Natural killer cell (primary cell): ENCODE measurements around the gene TMEM269. TPM values are rescaled to one million over a fixed set of nuclear protein-coding genes. Genes with fewer than 3 reads are reported as not detected.

Experiments
- ATAC-seq, 3 donors: fragments of 150-1000 bp in 2 of 3; fragments of 200-7000 bp in 1 of 3; cut with Tn5 transposase; 1 replicate in 1 of 3; 2 replicates in 2 of 3; pipeline ENCODE4 v1.10.0; 2021; ENCODE audit warnings: mild to moderate bottlenecking in 2 of 3, moderate library complexity in 2 of 3
- DNase-seq, 2 donors: peaks; one replicate each; pipeline versions ENCODE4 v3.0.0 to v3.0.0-alpha.2; 2013 to 2021; ENCODE audit warnings: mixed read lengths in 1 of 2
- H3K27ac ChIP-seq: one replicate; pipeline ENCODE4 v1.5.1; 2013; ENCODE audit warnings: mild to moderate bottlenecking, low read length
- H3K27me3 ChIP-seq: one replicate; pipeline ENCODE4 v1.6.1; 2013; ENCODE audit warnings: low read length; ENCODE audit not compliant: control insufficient read depth, insufficient read depth
- H3K36me3 ChIP-seq: one replicate; pipeline ENCODE4 v1.6.1; 2013; ENCODE audit warnings: low read length; ENCODE audit not compliant: control insufficient read depth, insufficient read depth
- H3K4me1 ChIP-seq: one replicate; pipeline ENCODE4 v1.6.1; 2013; ENCODE audit warnings: low read length; ENCODE audit not compliant: control insufficient read depth, insufficient read depth
- H3K4me3 ChIP-seq: one replicate; pipeline ENCODE4 v1.5.1; 2013; ENCODE audit warnings: low read length
- H3K9me3 ChIP-seq: one replicate; pipeline ENCODE4 v1.6.1; 2013; ENCODE audit warnings: low read length; ENCODE audit not compliant: control insufficient read depth, insufficient read depth
- H3K27ac Mint-ChIP-seq, 2 donors: one replicate each; pipeline ENCODE4 v1.8.0; 2022; ENCODE audit warnings: mild to moderate bottlenecking in 2 of 2, mixed read lengths in 2 of 2, moderate library complexity in 1 of 2
- H3K27me3 Mint-ChIP-seq, 2 donors: one replicate each; pipeline ENCODE4 v1.8.0; 2022; ENCODE audit warnings: low read depth in 2 of 2, mixed read lengths in 2 of 2
- H3K36me3 Mint-ChIP-seq: one replicate; pipeline ENCODE4 v1.8.0; 2022; ENCODE audit warnings: mixed read lengths
- H3K4me1 Mint-ChIP-seq, 2 donors: one replicate each; pipeline ENCODE4 v1.8.0; 2022; ENCODE audit warnings: mixed read lengths in 2 of 2
- H3K4me3 Mint-ChIP-seq: one replicate; pipeline ENCODE4 v1.8.0; 2022; ENCODE audit warnings: mild to moderate bottlenecking, moderate library complexity, mixed read lengths
- H3K9me3 Mint-ChIP-seq, 2 donors: one replicate each; pipeline ENCODE4 v1.8.0; 2022; ENCODE audit warnings: mixed read lengths in 2 of 2
- WGBS: methylation state at CpG from one replicate; pipeline ENCODE4 v1.1.7; 2013; ENCODE audit warnings: missing lambda C conversion rate; ENCODE audit not compliant: insufficient coverage; 5-methylcytosine and 5-hydroxymethylcytosine counted together
- intact Hi-C: fragments of 100-400 bp; cut with micrococcal nuclease; formaldehyde crosslinking; loops from one replicate; pipeline ENCODE4 v1.14.2; 2022
- total RNA-seq, 4 donors: library from RNA; stranded (reverse); fragments of 120-200 nt in 1 of 4; gene quantifications; one replicate each; pipeline versions ENCODE4 v1.2.3 to v1.2.4, GENCODE V29; 2013 to 2022
- TF ChIP-seq, protein P1 (sequence below): fragments of 200-600 bp; IDR thresholded peaks from one replicate; pipeline ENCODE4 v1.8.0; 2022; ENCODE audit warnings: antibody characterized with exemption

The TMEM269 gene
- total RNA-seq, 3 donors from 2014 or later (not counting 1 experiment from before 2014, with no cell fraction given): 0.18 to 1.4 (median 0.33) TPM

DNA sequence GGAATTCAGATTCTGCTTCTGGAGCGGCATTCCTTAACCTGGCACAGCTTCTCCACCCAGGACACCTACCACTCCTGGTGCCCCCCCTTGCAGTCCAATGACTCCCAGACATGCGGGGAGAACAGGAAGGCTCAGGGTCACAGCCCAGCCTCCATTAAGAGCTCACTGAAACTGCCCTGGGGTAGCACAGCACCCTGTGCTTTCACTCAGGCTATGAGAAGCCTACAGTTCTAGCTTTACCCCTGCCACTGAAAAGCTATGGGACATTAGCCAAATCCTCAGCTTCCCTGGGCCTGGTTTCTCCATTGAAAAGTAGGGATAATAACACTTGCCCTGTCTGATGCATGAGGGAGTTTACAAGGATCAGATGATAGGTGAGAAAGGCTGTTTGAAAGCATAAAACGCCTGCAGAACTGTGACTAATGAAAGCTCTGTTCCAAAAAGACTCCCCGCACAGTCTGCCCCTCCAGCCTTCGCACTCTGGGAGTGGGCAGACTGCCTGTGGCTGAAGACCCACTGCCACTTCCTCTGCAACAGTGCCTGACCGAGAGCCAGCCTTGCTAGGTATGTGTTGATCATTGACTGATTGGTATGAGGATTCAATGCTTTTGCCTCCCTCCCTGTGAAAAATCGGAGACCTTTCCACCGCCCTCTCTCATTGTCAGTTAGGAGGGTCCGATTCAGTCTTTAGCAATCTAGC, 42.0 kb upstream of the TMEM269 start:
- intact Hi-C loops: no loop called here

DNA sequence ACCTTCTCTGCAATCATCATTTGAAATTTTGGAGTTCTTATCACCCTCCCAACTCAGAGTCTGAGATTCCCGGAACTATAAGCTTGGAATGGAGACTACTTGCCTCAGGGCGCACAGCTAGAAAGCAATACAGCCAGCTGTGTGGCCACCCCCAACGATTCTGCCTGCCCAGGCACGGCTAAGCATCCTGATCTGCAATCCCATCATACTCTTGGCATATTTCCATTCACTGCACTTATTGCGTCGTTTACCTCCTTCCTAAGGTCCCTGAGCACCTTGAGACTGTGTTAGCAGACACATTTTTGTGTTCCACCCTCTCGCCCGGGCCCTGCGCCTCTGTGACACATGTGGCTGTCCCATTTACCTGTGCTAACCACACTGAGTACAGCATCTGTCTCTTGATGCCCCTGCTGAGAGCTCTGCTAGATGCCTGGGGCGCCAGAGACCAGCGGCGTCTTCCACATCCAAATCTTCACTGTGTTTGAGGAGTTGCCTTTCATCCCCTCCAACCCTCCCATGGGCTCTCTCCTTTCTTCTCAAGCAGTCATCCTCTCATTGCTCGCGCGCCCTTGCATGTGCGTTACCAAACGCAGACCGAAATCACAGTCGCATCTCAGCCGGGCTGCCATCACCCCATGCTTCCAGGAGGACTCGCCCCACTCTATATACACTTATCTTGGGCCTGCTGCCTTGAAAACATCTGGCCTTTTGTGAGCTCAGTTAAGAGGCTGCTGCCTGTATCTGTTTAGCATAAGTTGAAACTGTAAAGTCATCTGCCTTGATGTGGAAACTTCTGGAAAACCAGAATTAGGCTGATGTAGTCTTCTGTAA, 41.3 kb upstream of the TMEM269 start:
- no peak overlapping the region for H3K4me3 Mint-ChIP-seq
- intact Hi-C loops: no loop called here
- H3K4me1 Mint-ChIP-seq: no peaks in the 10 kb centered on the region
- no peaks in the 10 kb centered on the region for H3K27me3 ChIP-seq
- peaks cover 13% of the 10 kb centered on the region for H3K36me3 ChIP-seq
- no peaks in the 10 kb centered on the region for H3K9me3 ChIP-seq
- no peak for ATAC-seq
- no peaks in the 10 kb centered on the region for H3K4me1 ChIP-seq
- no peak for DNase-seq
- no peak overlapping the region for H3K27ac ChIP-seq
- WGBS: 84% methylated on average over 21 of the region's 21 CpGs
- no peak overlapping the region for H3K4me3 ChIP-seq
- H3K27me3 Mint-ChIP-seq: no peaks in the 10 kb centered on the region
- TF ChIP-seq, protein P1, sequence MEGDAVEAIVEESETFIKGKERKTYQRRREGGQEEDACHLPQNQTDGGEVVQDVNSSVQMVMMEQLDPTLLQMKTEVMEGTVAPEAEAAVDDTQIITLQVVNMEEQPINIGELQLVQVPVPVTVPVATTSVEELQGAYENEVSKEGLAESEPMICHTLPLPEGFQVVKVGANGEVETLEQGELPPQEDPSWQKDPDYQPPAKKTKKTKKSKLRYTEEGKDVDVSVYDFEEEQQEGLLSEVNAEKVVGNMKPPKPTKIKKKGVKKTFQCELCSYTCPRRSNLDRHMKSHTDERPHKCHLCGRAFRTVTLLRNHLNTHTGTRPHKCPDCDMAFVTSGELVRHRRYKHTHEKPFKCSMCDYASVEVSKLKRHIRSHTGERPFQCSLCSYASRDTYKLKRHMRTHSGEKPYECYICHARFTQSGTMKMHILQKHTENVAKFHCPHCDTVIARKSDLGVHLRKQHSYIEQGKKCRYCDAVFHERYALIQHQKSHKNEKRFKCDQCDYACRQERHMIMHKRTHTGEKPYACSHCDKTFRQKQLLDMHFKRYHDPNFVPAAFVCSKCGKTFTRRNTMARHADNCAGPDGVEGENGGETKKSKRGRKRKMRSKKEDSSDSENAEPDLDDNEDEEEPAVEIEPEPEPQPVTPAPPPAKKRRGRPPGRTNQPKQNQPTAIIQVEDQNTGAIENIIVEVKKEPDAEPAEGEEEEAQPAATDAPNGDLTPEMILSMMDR: no peak
- no peaks in the 10 kb centered on the region for H3K9me3 Mint-ChIP-seq
- no peaks in the 10 kb centered on the region for H3K36me3 Mint-ChIP-seq
- no peak overlapping the region for H3K27ac Mint-ChIP-seq

More for the DNA sequence above, 42.0 kb upstream of the TMEM269 start:
- H3K9me3 ChIP-seq: no peaks in the 10 kb centered on the region
- DNase-seq: no peak
- 88% methylated on average over 9 of the region's 9 CpGs for WGBS
- H3K4me1 Mint-ChIP-seq: no peaks in the 10 kb centered on the region
- H3K36me3 Mint-ChIP-seq: no peaks in the 10 kb centered on the region
- TF ChIP-seq, protein P1: no peak
- no peak for ATAC-seq
- no peaks in the 10 kb centered on the region for H3K4me1 ChIP-seq
- no peaks in the 10 kb centered on the region for H3K27me3 Mint-ChIP-seq
- H3K27ac ChIP-seq: no peak overlapping the region
- peaks cover 8% of the 10 kb centered on the region for H3K36me3 ChIP-seq
- no peak overlapping the region for H3K27ac Mint-ChIP-seq
- H3K4me3 ChIP-seq: no peak overlapping the region
- H3K27me3 ChIP-seq: no peaks in the 10 kb centered on the region
- no peaks in the 10 kb centered on the region for H3K9me3 Mint-ChIP-seq
- H3K4me3 Mint-ChIP-seq: no peak overlapping the region

DNA sequence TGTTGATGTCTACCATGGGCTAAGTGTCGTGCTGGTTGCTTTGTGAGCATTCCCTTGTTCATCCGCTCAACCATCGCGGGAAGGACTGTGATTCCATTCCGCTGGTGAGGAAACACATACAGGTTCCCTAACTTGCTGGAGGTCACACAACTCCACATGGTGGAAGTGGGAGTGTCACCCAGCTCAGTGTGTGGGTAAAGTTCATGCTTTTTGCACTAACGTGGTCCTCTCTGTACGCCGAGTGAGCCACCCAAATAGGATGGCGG, 40.7 kb upstream of the TMEM269 start:
- Mint-ChIP-seq H3K4me3 (no peak overlapping the region), H3K27me3 (no peaks in the 10 kb centered on the region), H3K36me3 (no peaks in the 10 kb centered on the region), H3K9me3 (no peaks in the 10 kb centered on the region), H3K4me1 (peaks cover 0 to 5% of the 10 kb centered on the region in 2 donors), H3K27ac (no peak overlapping the region)
- ATAC-seq (no peak), DNase-seq (no peak)
- TF ChIP-seq, protein P1: no peak
- Histone ChIP-seq H3K27ac (no peak overlapping the region), H3K36me3 (peaks cover 17% of the 10 kb centered on the region), H3K9me3 (no peaks in the 10 kb centered on the region), H3K4me3 (no peak overlapping the region), H3K27me3 (no peaks in the 10 kb centered on the region), H3K4me1 (no peaks in the 10 kb centered on the region)
- intact Hi-C loops: no loop called here
- 96% methylated on average over 9 of the region's 9 CpGs for WGBS
